ENCODE measurements around the gene PTPN6. TPM values are rescaled to one million over a fixed set of nuclear protein-coding genes. Genes with fewer than 3 reads are reported as not detected.

The PTPN6 gene
- total and polyA plus RNA-seq, 2 of the 8 experiments (the other 6 are each of a cell fraction or from before 2014, with no cell fraction given), result 16.3 to 28.4 TPM

- TF ChIP-seq, protein P1, sequence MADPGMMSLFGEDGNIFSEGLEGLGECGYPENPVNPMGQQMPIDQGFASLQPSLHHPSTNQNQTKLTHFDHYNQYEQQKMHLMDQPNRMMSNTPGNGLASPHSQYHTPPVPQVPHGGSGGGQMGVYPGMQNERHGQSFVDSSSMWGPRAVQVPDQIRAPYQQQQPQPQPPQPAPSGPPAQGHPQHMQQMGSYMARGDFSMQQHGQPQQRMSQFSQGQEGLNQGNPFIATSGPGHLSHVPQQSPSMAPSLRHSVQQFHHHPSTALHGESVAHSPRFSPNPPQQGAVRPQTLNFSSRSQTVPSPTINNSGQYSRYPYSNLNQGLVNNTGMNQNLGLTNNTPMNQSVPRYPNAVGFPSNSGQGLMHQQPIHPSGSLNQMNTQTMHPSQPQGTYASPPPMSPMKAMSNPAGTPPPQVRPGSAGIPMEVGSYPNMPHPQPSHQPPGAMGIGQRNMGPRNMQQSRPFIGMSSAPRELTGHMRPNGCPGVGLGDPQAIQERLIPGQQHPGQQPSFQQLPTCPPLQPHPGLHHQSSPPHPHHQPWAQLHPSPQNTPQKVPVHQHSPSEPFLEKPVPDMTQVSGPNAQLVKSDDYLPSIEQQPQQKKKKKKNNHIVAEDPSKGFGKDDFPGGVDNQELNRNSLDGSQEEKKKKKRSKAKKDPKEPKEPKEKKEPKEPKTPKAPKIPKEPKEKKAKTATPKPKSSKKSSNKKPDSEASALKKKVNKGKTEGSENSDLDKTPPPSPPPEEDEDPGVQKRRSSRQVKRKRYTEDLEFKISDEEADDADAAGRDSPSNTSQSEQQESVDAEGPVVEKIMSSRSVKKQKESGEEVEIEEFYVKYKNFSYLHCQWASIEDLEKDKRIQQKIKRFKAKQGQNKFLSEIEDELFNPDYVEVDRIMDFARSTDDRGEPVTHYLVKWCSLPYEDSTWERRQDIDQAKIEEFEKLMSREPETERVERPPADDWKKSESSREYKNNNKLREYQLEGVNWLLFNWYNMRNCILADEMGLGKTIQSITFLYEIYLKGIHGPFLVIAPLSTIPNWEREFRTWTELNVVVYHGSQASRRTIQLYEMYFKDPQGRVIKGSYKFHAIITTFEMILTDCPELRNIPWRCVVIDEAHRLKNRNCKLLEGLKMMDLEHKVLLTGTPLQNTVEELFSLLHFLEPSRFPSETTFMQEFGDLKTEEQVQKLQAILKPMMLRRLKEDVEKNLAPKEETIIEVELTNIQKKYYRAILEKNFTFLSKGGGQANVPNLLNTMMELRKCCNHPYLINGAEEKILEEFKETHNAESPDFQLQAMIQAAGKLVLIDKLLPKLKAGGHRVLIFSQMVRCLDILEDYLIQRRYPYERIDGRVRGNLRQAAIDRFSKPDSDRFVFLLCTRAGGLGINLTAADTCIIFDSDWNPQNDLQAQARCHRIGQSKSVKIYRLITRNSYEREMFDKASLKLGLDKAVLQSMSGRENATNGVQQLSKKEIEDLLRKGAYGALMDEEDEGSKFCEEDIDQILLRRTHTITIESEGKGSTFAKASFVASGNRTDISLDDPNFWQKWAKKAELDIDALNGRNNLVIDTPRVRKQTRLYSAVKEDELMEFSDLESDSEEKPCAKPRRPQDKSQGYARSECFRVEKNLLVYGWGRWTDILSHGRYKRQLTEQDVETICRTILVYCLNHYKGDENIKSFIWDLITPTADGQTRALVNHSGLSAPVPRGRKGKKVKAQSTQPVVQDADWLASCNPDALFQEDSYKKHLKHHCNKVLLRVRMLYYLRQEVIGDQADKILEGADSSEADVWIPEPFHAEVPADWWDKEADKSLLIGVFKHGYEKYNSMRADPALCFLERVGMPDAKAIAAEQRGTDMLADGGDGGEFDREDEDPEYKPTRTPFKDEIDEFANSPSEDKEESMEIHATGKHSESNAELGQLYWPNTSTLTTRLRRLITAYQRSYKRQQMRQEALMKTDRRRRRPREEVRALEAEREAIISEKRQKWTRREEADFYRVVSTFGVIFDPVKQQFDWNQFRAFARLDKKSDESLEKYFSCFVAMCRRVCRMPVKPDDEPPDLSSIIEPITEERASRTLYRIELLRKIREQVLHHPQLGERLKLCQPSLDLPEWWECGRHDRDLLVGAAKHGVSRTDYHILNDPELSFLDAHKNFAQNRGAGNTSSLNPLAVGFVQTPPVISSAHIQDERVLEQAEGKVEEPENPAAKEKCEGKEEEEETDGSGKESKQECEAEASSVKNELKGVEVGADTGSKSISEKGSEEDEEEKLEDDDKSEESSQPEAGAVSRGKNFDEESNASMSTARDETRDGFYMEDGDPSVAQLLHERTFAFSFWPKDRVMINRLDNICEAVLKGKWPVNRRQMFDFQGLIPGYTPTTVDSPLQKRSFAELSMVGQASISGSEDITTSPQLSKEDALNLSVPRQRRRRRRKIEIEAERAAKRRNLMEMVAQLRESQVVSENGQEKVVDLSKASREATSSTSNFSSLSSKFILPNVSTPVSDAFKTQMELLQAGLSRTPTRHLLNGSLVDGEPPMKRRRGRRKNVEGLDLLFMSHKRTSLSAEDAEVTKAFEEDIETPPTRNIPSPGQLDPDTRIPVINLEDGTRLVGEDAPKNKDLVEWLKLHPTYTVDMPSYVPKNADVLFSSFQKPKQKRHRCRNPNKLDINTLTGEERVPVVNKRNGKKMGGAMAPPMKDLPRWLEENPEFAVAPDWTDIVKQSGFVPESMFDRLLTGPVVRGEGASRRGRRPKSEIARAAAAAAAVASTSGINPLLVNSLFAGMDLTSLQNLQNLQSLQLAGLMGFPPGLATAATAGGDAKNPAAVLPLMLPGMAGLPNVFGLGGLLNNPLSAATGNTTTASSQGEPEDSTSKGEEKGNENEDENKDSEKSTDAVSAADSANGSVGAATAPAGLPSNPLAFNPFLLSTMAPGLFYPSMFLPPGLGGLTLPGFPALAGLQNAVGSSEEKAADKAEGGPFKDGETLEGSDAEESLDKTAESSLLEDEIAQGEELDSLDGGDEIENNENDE (IDR thresholded peaks at IDR 0.05; ENCODE audit: insufficient replicate concordance, low read length), result no peak
- no peak for TF ChIP-seq NRF1 (IDR thresholded peaks at IDR 0.05; ENCODE audit: low read depth, low read length)
- no peak for TF ChIP-seq USF2 (IDR thresholded peaks at IDR 0.05; ENCODE audit: low read length)
- no peak for TF ChIP-seq CEBPB (IDR thresholded peaks at IDR 0.05; ENCODE audit: low read depth, low read length)
- TF ChIP-seq SUZ12 (IDR thresholded peaks at IDR 0.05; ENCODE audit: low read length), result no peak
- no peak for TF ChIP-seq SP4 (IDR thresholded peaks at IDR 0.05; ENCODE audit: low read length)
These were observed 31.6 kb upstream of the PTPN6 start (continued) for GRCh38 chr12:6919588-6919987.
